Testis (tissue), 3 donors: ENCODE results near the gene MDH2. TPM values are rescaled to one million over a fixed set of nuclear protein-coding genes. Genes with fewer than 3 reads are reported as not detected.
"Not testable (repeated sequence)": the region's sequence is repeated elsewhere in the genome, so short reads cannot be mapped to it uniquely, and the experiment has no call there.

ENCODE experiments used
- DNase-seq: peaks from one replicate; pipeline ENCODE4 v3.0.0-alpha.2; 2019
- H3K27ac ChIP-seq, 2 donors: fragments of 200-600 bp; sonication (generic); one replicate each; pipeline ENCODE4 v1.5.1; 2019
- H3K27me3 ChIP-seq: fragments of 200-600 bp; sonication (generic); one replicate; pipeline ENCODE4 v1.5.1; 2019
- H3K36me3 ChIP-seq: fragments of 200-600 bp; sonication (generic); one replicate; pipeline ENCODE4 v1.5.1; 2017; ENCODE audit warnings: low read depth; ENCODE audit errors: missing control alignments
- H3K4me1 ChIP-seq: fragments of 200-600 bp; sonication (generic); one replicate; pipeline ENCODE4 v1.5.1; 2019
- H3K4me3 ChIP-seq, 2 donors: fragments of 200-600 bp; sonication (generic); one replicate each; pipeline ENCODE4 v1.5.1; 2017 to 2019
- H3K9me3 ChIP-seq: fragments of 200-600 bp; sonication (generic); one replicate; pipeline ENCODE4 v1.5.1; 2017
- POLR2A ChIP-seq: fragments of 450-650 bp; IDR thresholded peaks from one replicate; pipeline ENCODE4 v1.6.1; 2017; ENCODE audit warnings: antibody characterized with exemption, mild to moderate bottlenecking, moderate library complexity
- WGBS, 2 donors: methylation state at CpG; one replicate each; pipeline ENCODE4 v1.1.5; 2018; 5-methylcytosine and 5-hydroxymethylcytosine counted together
- intact Hi-C: fragments of 100-400 bp; cut with DNase I; formaldehyde crosslinking; loops from one replicate; pipeline ENCODE4 v1.15.1; 2023; ENCODE audit warnings: low total_unique reads
- polyA plus RNA-seq: library from polyadenylated mRNA; stranded (reverse); fragments of 350-450 nt; fragmentation: Illumina TruSeq; extraction: RNeasy Lipid Tissue Mini Kit (QIAGEN cat#74804); gene quantifications from one replicate; pipeline ENCODE4 v1.2.3, GENCODE V29; 2014; ENCODE audit warnings: low read depth, low replicate concordance; ENCODE audit not compliant: insufficient read depth
- total RNA-seq, 2 donors: library from RNA; depleted of rRNA; stranded (reverse); fragments of >200 nt; gene quantifications; one replicate each; pipeline ENCODE4 v1.2.3, GENCODE V29; 2016
- TF ChIP-seq, protein P1 (sequence below), 3 experiments: fragments of 450-650 bp in 2 of 3; fragments of 200-600 bp in 1 of 3; sonication (generic) in 1 of 3; IDR thresholded peaks; one replicate each; pipeline ENCODE4 v1.5.1; 2016 to 2019; ENCODE audit warnings: antibody characterized with exemption in 3 of 3, mild to moderate bottlenecking in 2 of 3, moderate library complexity in 1 of 3

Gene MDH2
- total and polyA plus RNA-seq, 3 donors from 2014 or later = 93.3 to 154 (median 102) TPM

GRCh38 chr7:76003351-76003750 is 44.6 kb upstream of the MDH2 start:
- Histone ChIP-seq H3K4me1 (no peaks in the 10 kb centered on the region), H3K9me3 (no peaks in the 10 kb centered on the region), H3K36me3 (no peaks in the 10 kb centered on the region), H3K4me3 (no peak overlapping the region), H3K27ac (no peak overlapping the region), H3K27me3 (no peaks in the 10 kb centered on the region)
- 96 to 99% methylated on average over 6 to 10 of the region's 10 CpGs for WGBS, 2 donors
- intact Hi-C loops = no loop called here
- no peak for DNase-seq
- TF ChIP-seq, protein P1, sequence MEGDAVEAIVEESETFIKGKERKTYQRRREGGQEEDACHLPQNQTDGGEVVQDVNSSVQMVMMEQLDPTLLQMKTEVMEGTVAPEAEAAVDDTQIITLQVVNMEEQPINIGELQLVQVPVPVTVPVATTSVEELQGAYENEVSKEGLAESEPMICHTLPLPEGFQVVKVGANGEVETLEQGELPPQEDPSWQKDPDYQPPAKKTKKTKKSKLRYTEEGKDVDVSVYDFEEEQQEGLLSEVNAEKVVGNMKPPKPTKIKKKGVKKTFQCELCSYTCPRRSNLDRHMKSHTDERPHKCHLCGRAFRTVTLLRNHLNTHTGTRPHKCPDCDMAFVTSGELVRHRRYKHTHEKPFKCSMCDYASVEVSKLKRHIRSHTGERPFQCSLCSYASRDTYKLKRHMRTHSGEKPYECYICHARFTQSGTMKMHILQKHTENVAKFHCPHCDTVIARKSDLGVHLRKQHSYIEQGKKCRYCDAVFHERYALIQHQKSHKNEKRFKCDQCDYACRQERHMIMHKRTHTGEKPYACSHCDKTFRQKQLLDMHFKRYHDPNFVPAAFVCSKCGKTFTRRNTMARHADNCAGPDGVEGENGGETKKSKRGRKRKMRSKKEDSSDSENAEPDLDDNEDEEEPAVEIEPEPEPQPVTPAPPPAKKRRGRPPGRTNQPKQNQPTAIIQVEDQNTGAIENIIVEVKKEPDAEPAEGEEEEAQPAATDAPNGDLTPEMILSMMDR (IDR thresholded peaks at IDR 0.05) = no peak
- TF ChIP-seq POLR2A = no peak

- DNase-seq, H3K27me3 ChIP-seq, H3K36me3 ChIP-seq, H3K4me1 ChIP-seq, H3K9me3 ChIP-seq, H3K4me3 ChIP-seq, intact Hi-C loops, H3K27ac ChIP-seq: not testable (repeated sequence)
- 75 to 96% methylated on average over 4 of the region's 4 CpGs for WGBS, 2 donors
Measured at GRCh38 chr7:76005004-76005403, 42.9 kb upstream of the MDH2 start.

GRCh38 chr7:76008156-76008687 is 39.7 kb upstream of the MDH2 start:
- WGBS, 2 donors = 71% methylated on average over 8 of the region's 8 CpGs
- no peak for TF ChIP-seq POLR2A
- TF ChIP-seq, protein P1 (IDR thresholded peaks at IDR 0.05) = no peak

DNA sequence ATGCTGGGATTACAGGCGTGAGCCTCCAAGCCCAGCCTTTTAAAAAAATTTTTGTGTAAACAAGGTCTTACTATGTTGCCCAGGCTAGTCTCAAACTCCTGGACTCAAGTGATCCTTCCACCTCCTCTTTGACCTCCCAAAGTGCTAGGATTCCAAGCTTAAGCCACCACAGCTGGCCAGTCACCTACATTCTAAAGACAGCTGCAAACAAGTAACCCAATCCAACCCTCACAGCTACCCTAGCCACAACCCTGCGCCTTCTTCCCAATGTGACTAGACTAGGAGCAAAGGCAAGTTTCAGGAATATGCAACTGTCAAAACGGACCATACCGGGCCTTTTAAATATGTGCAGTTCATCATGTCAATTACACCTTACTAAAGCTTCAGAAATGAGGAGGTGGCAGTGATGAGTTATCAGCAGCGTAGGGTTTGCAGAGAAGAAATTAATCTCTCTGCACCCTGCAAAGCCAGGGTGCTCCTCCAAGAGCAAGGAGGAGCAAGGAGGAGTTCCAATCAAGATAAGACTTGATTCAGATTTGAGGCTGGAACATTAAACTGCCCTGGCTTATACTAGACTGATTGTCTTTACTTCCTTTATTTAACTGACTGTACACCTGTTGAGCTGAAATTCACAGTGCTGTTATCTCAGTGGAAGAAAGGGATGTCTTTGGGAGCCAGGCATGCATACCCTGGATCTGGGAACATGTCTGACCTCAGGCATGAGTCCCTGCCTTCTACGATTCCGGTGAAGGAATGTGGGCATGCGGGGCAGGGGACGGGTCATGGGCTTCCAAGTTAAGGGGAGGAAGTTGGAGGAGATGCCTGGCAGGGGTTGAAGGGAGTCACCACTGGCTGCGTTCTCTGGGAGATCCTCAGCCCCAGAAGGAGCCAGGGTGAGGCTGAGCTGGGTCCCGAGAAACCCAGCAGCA is 38.0 kb upstream of the MDH2 start:
- 69 to 76% methylated on average over 11 of the region's 11 CpGs for WGBS, 2 donors
- Histone ChIP-seq H3K36me3 (no peaks in the 10 kb centered on the region), H3K4me3 (no peak overlapping the region), H3K9me3 (no peaks in the 10 kb centered on the region), H3K27ac (no peak overlapping the region), H3K27me3 (no peaks in the 10 kb centered on the region), H3K4me1 (peaks cover 26% of the 10 kb centered on the region)
- no peak for DNase-seq
- TF ChIP-seq POLR2A = no peak
- TF ChIP-seq, protein P1 (IDR thresholded peaks at IDR 0.05) = no peak
- intact Hi-C loops = no loop called here

More at GRCh38 chr7:76008156-76008687, 39.7 kb upstream of the MDH2 start:
- Histone ChIP-seq H3K27me3 (no peaks in the 10 kb centered on the region), H3K27ac (no peak overlapping the region), H3K4me1 (peaks cover 26% of the 10 kb centered on the region), H3K4me3 (no peak overlapping the region), H3K36me3 (no peaks in the 10 kb centered on the region), H3K9me3 (no peaks in the 10 kb centered on the region)
- no peak for DNase-seq
- intact Hi-C loops = no loop called here

DNA sequence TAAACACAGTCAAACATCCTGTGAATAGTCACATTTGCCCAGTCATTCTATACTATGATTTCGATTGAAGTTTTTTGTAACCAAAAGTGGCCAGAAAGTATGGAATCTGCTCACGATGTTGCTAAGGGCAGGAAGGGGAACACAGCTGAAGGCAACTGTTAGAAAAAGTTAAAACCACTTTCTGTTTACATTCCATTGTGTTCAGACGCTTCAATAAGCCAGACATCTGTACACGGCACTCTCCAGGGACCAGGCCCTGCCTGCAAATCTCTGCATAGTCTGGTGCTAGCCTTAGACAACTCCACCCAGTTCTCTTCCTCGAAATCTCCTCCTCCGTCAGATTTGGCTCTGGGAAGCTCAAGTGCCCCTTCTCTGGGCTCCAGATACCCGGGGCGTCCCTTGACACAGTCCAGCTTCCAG is 36.5 kb upstream of the MDH2 start:
- Histone ChIP-seq H3K4me1 (peaks cover 26% of the 10 kb centered on the region), H3K27me3 (no peaks in the 10 kb centered on the region), H3K36me3 (no peaks in the 10 kb centered on the region), H3K9me3 (no peaks in the 10 kb centered on the region), H3K27ac (peak overlapping the region in 1 of 2 donors; percentile 62), H3K4me3 (no peak overlapping the region)
- intact Hi-C loops = no loop called here
- TF ChIP-seq POLR2A = no peak
- TF ChIP-seq, protein P1 (IDR thresholded peaks at IDR 0.05) = no peak
- DNase-seq = peak; percentile 72
- WGBS, 2 donors = 44 to 47% methylated on average over 8 of the region's 8 CpGs
